ENCODE results near the gene TMEM269. TPM values are rescaled to one million over a fixed set of nuclear protein-coding genes. Genes with fewer than 3 reads are reported as not detected.

Gene TMEM269
- total and polyA plus RNA-seq, 10 of the 15 experiments (the other 5 are each of a cell fraction or from before 2014, with no cell fraction given): 0.02 to 0.26 (median 0.06) TPM; not detected in 2

DNA sequence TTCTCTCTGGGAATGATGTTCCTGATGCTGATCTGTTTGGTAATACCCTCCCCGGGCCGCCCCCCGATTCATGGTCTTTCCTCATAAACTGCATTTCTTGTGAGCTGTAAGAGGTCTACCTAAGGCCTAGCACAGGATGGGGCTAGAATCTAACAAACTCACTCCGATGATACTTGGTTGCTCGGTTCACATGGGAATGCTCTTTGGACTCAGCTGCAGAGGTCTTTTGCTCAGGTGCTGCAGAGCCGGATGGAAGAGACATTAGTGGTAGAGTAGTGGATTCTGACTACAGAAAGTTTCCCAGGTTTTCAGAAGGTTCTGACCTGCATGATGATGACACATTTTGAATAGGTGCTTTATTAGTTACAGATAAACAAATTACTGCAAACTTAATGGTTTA, 8.3 kb upstream of the TMEM269 start:
- Histone ChIP-seq H3K4me2 (ENCODE audit: control insufficient read depth, insufficient read depth) (no peak overlapping the region), H3K27me3 (replicated peaks in 1 of 2; ENCODE audit: control insufficient read depth in 2 of 2, insufficient read depth in 2 of 2, low read length in 1 of 2) (no peaks in the 10 kb centered on the region), H3K36me3 (ENCODE audit: control insufficient read depth in 2 of 2, insufficient read depth in 2 of 2, low read length in 1 of 2) (peaks cover 10 to 26% of the 10 kb centered on the region in 2 experiments), H3K4me3 (no peak overlapping the region), H4K20me1 (ENCODE audit: control insufficient read depth, insufficient read depth) (no peaks in the 10 kb centered on the region), H3K27ac (ENCODE audit: control insufficient read depth, insufficient read depth) (no peak overlapping the region), H3K9me3 (replicated peaks; ENCODE audit: control insufficient read depth, insufficient read depth, low read length) (no peaks in the 10 kb centered on the region), H2AFZ (ENCODE audit: control insufficient read depth, low read depth, low read length) (no peak overlapping the region), H3K79me2 (ENCODE audit: control insufficient read depth, insufficient read depth, low read length) (no peaks in the 10 kb centered on the region), H3K4me1 (ENCODE audit: control insufficient read depth, insufficient read depth, low read length) (peaks cover 5% of the 10 kb centered on the region; the same call in 1 of the 2 replicates), H3K9ac (ENCODE audit: control insufficient read depth, insufficient read depth, low read length) (no peak overlapping the region)
- DNase-seq (ENCODE audit: low read depth, low spot score): no peak
- in situ Hi-C loops (cut with MboI): no loop called here
- intact Hi-C loops (cut with micrococcal nuclease; ENCODE audit: unreplicated experiment): no loop called here
- ChIA-PET POLR2A (interaction anchor here (1.8 kb wide), 1 partner anchor 10 kb away, joined by 9 read pairs; the partner anchor contains the start of genes C1orf50 and P3H1), CTCF (interaction anchor here (0.8 to 3.0 kb wide), 6 partner anchors 8 to 297 kb away, joined by 3 to 60 read pairs (median 10); partner anchors contain the start of genes C1orf50, P3H1 and ZNF691), SMC1A (ENCODE audit: uncharacterized antibody, unreplicated experiment) (interaction anchor here (1.3 to 5.6 kb wide), 4 partner anchors 9 to 296 kb away, joined by 4 to 53 read pairs (median 28); partner anchors contain the start of genes C1orf50 and P3H1), RAD21 (ENCODE audit: unreplicated experiment) (interaction anchor here (2.4 to 5.2 kb wide), 3 partner anchors 9 to 297 kb away, joined by 16 to 92 read pairs (median 25); partner anchors contain the start of genes C1orf50 and P3H1)
- no TSS peak for BruUV-seq (replicated peaks)
- no peak for FAIRE-seq
- WGBS (ENCODE audit: insufficient coverage, insufficient replicate concordance, low lambda C conversion rate, missing lambda C conversion rate): 98% methylated on average over 6 of the region's 6 CpGs
- ATAC-seq: no peak
- no peak for TF ChIP-seq SMAD1 (IDR thresholded peaks at IDR 0.05; ENCODE audit: low read depth, partially characterized antibody)
- TF ChIP-seq CREB1 (IDR thresholded peaks at IDR 0.05; ENCODE audit: low read depth): no peak

DNA sequence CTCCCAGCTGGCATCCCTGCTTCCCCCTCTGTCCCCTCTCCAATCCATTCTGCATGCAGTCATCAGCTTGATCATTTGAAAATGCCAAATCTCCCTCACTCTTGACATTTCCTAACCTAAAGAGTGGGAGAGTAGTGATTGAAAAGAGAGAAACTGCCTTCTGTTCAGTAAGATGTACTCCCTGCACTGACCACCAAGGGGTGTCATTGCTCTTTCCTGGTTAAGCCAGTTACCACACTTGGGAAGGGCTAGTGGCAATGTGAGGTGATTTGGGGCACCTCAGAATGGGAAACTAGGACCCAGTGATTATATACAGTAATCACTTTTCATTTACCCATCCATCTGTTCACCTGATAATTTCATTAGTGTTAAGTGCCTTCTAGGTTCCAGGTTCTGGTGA, 6.9 kb upstream of the TMEM269 start:
- peak; percentile 75 for FAIRE-seq
- ChIA-PET SMC1A (ENCODE audit: uncharacterized antibody, unreplicated experiment) (interaction anchor here (0.9 to 5.6 kb wide), 14 partner anchors 10 to 299 kb away, joined by 3 to 53 read pairs (median 5); partner anchors contain the start of genes C1orf50, P3H1 and SVBP), POLR2A (interaction anchor here (0.9 to 1.9 kb wide), 3 partner anchors 9 to 296 kb away, joined by 3 to 7 read pairs (median 4); partner anchors contain the start of genes C1orf50 and P3H1)
- TF ChIP-seq MYB (IDR thresholded peaks at IDR 0.05; ENCODE audit: borderline replicate concordance, low read depth, low read length): no peak
- no peak for TF ChIP-seq MEF2A (IDR thresholded peaks at IDR 0.05; ENCODE audit: insufficient read depth, low read depth, low read length)
- TF ChIP-seq NFXL1 (IDR thresholded peaks at IDR 0.05; ENCODE audit: borderline replicate concordance): no peak
- TF ChIP-seq, protein P1, sequence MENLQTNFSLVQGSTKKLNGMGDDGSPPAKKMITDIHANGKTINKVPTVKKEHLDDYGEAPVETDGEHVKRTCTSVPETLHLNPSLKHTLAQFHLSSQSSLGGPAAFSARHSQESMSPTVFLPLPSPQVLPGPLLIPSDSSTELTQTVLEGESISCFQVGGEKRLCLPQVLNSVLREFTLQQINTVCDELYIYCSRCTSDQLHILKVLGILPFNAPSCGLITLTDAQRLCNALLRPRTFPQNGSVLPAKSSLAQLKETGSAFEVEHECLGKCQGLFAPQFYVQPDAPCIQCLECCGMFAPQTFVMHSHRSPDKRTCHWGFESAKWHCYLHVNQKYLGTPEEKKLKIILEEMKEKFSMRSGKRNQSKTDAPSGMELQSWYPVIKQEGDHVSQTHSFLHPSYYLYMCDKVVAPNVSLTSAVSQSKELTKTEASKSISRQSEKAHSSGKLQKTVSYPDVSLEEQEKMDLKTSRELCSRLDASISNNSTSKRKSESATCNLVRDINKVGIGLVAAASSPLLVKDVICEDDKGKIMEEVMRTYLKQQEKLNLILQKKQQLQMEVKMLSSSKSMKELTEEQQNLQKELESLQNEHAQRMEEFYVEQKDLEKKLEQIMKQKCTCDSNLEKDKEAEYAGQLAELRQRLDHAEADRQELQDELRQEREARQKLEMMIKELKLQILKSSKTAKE (IDR thresholded peaks at IDR 0.05; ENCODE audit: low read depth, poor library complexity, severe bottlenecking): no peak
- no peak for TF ChIP-seq SUPT20H (IDR thresholded peaks at IDR 0.05; ENCODE audit: borderline replicate concordance, control insufficient read depth, low read depth, low read length)
- TF ChIP-seq, protein P2, sequence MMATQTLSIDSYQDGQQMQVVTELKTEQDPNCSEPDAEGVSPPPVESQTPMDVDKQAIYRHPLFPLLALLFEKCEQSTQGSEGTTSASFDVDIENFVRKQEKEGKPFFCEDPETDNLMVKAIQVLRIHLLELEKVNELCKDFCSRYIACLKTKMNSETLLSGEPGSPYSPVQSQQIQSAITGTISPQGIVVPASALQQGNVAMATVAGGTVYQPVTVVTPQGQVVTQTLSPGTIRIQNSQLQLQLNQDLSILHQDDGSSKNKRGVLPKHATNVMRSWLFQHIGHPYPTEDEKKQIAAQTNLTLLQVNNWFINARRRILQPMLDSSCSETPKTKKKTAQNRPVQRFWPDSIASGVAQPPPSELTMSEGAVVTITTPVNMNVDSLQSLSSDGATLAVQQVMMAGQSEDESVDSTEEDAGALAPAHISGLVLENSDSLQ (IDR thresholded peaks at IDR 0.05): no peak
- TF ChIP-seq, protein P3, sequence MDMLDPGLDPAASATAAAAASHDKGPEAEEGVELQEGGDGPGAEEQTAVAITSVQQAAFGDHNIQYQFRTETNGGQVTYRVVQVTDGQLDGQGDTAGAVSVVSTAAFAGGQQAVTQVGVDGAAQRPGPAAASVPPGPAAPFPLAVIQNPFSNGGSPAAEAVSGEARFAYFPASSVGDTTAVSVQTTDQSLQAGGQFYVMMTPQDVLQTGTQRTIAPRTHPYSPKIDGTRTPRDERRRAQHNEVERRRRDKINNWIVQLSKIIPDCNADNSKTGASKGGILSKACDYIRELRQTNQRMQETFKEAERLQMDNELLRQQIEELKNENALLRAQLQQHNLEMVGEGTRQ (IDR thresholded peaks at IDR 0.05; ENCODE audit: borderline replicate concordance, low read depth, low read length): no peak
- TF ChIP-seq ZSCAN29 (IDR thresholded peaks at IDR 0.05): no peak

More for the DNA sequence above, 6.9 kb upstream of the TMEM269 start:
- Histone ChIP-seq H3K9me3 (replicated peaks; ENCODE audit: control insufficient read depth, insufficient read depth, low read length) (no peaks in the 10 kb centered on the region), H3K4me3 (no peak overlapping the region), H4K20me1 (ENCODE audit: control insufficient read depth, insufficient read depth) (no peaks in the 10 kb centered on the region), H3K9ac (ENCODE audit: control insufficient read depth, insufficient read depth, low read length) (no peak overlapping the region), H3K27me3 (replicated peaks in 1 of 2; ENCODE audit: control insufficient read depth in 2 of 2, insufficient read depth in 2 of 2, low read length in 1 of 2) (no peaks in the 10 kb centered on the region), H3K27ac (ENCODE audit: control insufficient read depth, insufficient read depth) (no peak overlapping the region), H3K4me2 (ENCODE audit: control insufficient read depth, insufficient read depth) (no peak overlapping the region), H3K79me2 (ENCODE audit: control insufficient read depth, insufficient read depth, low read length) (no peaks in the 10 kb centered on the region), H2AFZ (ENCODE audit: control insufficient read depth, low read depth, low read length) (no peak overlapping the region), H3K4me1 (ENCODE audit: control insufficient read depth, insufficient read depth, low read length) (peaks cover 5% of the 10 kb centered on the region; the same call in 1 of the 2 replicates), H3K36me3 (ENCODE audit: control insufficient read depth in 2 of 2, insufficient read depth in 2 of 2, low read length in 1 of 2) (peaks cover 10 to 29% of the 10 kb centered on the region in 2 experiments)
- intact Hi-C loops (cut with micrococcal nuclease; ENCODE audit: unreplicated experiment) (loop anchor here (1.0 to 2.0 kb wide), 2 partner anchors 135 to 295 kb away; no protein-coding TSS in a partner anchor), in situ Hi-C loops (cut with MboI) (no loop called here)
- DNase-seq (ENCODE audit: low read depth, low spot score) (no peak), ATAC-seq (peak; percentile 77)
- ChIA-PET RAD21 (ENCODE audit: unreplicated experiment) (interaction anchor here (0.8 to 5.2 kb wide), 9 partner anchors 10 to 296 kb away, joined by 3 to 92 read pairs (median 4); partner anchors contain the start of genes C1orf50, P3H1 and ZNF691), CTCF (interaction anchor here (0.7 to 3.0 kb wide), 31 partner anchors 9 to 637 kb away, joined by 3 to 60 read pairs (median 4); partner anchors contain the start of genes C1orf50, ERMAP, P3H1 and SVBP)
- no TSS peak for BruUV-seq (replicated peaks)

Measured in GM12878 (cell line).